Measurements from ENCODE around the gene CD52.

Gene CD52

DNA sequence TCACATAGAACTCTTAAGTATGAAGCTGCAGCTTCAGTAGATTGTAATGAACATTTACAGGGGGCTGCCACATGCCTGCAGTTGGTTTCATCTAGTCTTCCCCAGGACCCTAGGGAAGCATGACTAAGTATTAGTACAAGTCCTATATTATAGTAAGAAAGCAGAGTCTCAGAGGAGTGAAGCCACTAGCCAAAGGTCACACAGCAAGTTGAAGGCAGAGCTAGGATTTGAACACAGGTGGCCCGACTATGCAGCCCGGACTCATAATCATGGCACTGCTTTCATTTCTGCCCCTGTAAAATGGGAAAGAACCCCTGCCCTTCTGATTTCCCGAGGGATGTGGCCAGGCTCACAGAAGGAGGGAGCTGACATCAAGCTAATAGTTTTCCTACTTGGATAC is 44.6 kb downstream of the CD52 start:
- Histone ChIP-seq H3K4me3 (ENCODE audit: low read length in 2 of 2) (no peak overlapping the region), H3K9me3 (ENCODE audit: control insufficient read depth in 2 of 2, low read length in 2 of 2) (no peaks in the 10 kb centered on the region), H3K27ac (ENCODE audit: low read depth in 2 of 2, low read length in 2 of 2) (no peak overlapping the region), H3K9ac (ENCODE audit: low read depth in 1 of 2, low read length in 2 of 2) (no peak overlapping the region), H3K4me1 (ENCODE audit: control insufficient read depth in 2 of 2, insufficient read depth in 2 of 2, low read length in 2 of 2) (peaks cover 25 to 31% of the 10 kb centered on the region in 2 donors), H3K36me3 (ENCODE audit: control insufficient read depth in 2 of 2, insufficient read depth in 2 of 2, low read length in 2 of 2) (no peaks in the 10 kb centered on the region), H3K27me3 (ENCODE audit: control insufficient read depth in 2 of 2, insufficient read depth in 2 of 2, low read length in 2 of 2) (peaks cover 15 to 21% of the 10 kb centered on the region in 2 donors)

DNA sequence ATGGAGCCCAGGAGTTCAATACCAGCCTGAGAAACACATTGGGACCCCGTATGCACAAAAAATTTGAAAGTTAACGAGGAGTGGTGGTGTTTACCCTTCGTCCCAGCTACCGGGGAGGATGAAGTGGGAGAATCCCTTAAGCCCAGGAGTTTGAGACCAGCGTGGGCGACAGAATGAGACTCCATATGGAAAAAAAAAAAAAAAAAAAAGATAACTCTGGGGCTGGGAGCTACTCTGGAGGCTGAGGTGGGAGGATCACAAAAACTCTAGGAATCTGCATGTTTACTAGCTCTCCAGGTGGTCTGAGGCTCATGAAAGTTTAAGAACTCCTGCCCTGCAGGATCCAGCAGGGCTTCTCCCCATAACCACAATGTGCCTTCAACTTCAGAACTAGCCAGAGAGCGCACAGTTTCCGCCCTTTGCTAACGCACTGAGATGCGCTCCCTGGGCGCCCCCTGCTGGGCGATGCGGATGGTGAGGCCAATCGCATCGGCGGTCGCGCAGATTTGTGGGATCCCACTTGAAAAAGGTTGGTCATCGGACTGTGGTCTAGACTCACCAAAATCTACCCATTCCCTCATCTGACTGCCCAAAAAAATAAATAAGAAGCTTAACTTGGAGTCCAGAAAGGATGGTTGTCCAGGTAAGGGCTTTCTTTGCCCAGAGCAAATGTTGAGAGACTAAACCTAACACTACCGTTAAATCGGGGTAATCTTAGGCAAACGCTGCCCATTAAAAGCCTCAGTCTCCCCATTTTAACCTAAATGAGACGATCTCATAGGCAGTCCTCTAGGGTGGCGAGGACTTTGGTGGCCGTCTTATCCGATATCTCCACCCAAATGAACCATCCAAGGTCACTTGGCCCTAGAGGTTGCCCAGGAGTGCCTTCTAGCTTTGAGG is 46.0 kb downstream of the CD52 start:
- Histone ChIP-seq H3K4me3 (ENCODE audit: low read length in 2 of 2) (no peak overlapping the region), H3K27me3 (ENCODE audit: control insufficient read depth in 2 of 2, insufficient read depth in 2 of 2, low read length in 2 of 2) (peaks cover 15 to 21% of the 10 kb centered on the region in 2 donors), H3K36me3 (ENCODE audit: control insufficient read depth in 2 of 2, insufficient read depth in 2 of 2, low read length in 2 of 2) (no peaks in the 10 kb centered on the region), H3K9me3 (ENCODE audit: control insufficient read depth in 2 of 2, low read length in 2 of 2) (no peaks in the 10 kb centered on the region), H3K9ac (ENCODE audit: low read depth in 1 of 2, low read length in 2 of 2) (no peak overlapping the region), H3K27ac (ENCODE audit: low read depth in 2 of 2, low read length in 2 of 2) (no peak overlapping the region), H3K4me1 (ENCODE audit: control insufficient read depth in 2 of 2, insufficient read depth in 2 of 2, low read length in 2 of 2) (peaks cover 21% of the 10 kb centered on the region in 2 donors)

DNA sequence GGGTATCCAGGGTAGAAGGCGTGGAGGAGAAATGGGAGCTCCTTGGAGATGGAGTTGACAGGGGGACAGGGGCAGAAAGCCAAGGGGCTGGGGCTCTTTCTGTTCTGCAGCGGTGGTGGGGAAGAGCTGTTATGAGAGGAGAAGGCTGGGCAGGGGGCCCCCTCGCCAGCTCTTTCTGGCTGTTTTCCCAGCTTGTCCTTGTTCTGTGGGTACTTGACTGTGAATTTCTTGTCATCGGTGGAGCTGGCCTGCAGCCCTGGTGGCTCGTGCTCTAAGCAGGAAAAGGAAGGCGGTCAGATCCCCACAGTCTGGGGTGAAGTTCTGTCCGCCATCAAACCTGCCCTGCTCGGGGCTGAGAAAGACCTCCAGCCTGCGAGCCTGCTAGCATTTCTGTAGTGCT is 47.2 kb downstream of the CD52 start:
- no peak overlapping the region for H3K9ac ChIP-seq (ENCODE audit: low read depth in 1 of 2, low read length in 2 of 2)
- H3K27me3 ChIP-seq (ENCODE audit: control insufficient read depth in 2 of 2, insufficient read depth in 2 of 2, low read length in 2 of 2) = peaks cover 15 to 21% of the 10 kb centered on the region in 2 donors
- no peaks in the 10 kb centered on the region for H3K36me3 ChIP-seq (ENCODE audit: control insufficient read depth in 2 of 2, insufficient read depth in 2 of 2, low read length in 2 of 2)
- H3K27ac ChIP-seq (ENCODE audit: low read depth in 2 of 2, low read length in 2 of 2) = no peak overlapping the region
- no peak overlapping the region for H3K4me3 ChIP-seq (ENCODE audit: low read length in 2 of 2)
- H3K9me3 ChIP-seq (ENCODE audit: control insufficient read depth in 2 of 2, low read length in 2 of 2) = no peaks in the 10 kb centered on the region
- peaks cover 11 to 14% of the 10 kb centered on the region in 2 donors for H3K4me1 ChIP-seq (ENCODE audit: control insufficient read depth in 2 of 2, insufficient read depth in 2 of 2, low read length in 2 of 2)

DNA sequence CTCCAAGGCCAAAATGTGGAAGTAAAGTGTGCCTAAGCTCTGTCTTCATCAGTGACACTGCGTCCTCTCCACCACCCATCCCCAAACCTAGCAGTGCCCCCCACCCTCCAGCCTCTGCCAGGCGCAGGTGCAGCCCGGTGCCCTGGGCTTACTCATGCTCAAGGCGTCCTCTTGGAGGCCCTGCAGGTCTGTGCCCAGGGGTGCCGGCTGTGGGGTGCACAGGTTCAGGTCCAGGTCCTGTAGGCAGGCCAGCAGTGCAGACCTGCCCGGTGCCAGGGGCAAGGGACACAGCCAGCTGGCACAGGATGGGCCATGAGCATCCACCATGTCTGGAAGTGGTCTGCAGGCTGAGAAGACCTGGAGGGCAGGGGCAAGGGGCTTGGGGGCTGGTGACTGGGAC is 49.7 kb downstream of the CD52 start:
- Histone ChIP-seq H3K36me3 (ENCODE audit: control insufficient read depth in 2 of 2, insufficient read depth in 2 of 2, low read length in 2 of 2) (no peaks in the 10 kb centered on the region), H3K27ac (ENCODE audit: low read depth in 2 of 2, low read length in 2 of 2) (no peak overlapping the region), H3K9ac (ENCODE audit: low read depth in 1 of 2, low read length in 2 of 2) (no peak overlapping the region), H3K4me1 (ENCODE audit: control insufficient read depth in 2 of 2, insufficient read depth in 2 of 2, low read length in 2 of 2) (peaks cover 0 to 4% of the 10 kb centered on the region in 2 donors), H3K9me3 (ENCODE audit: control insufficient read depth in 2 of 2, low read length in 2 of 2) (no peaks in the 10 kb centered on the region), H3K4me3 (ENCODE audit: low read length in 2 of 2) (no peak overlapping the region), H3K27me3 (ENCODE audit: control insufficient read depth in 2 of 2, insufficient read depth in 2 of 2, low read length in 2 of 2) (peaks cover under 1 to 10% of the 10 kb centered on the region in 2 donors)

DNA sequence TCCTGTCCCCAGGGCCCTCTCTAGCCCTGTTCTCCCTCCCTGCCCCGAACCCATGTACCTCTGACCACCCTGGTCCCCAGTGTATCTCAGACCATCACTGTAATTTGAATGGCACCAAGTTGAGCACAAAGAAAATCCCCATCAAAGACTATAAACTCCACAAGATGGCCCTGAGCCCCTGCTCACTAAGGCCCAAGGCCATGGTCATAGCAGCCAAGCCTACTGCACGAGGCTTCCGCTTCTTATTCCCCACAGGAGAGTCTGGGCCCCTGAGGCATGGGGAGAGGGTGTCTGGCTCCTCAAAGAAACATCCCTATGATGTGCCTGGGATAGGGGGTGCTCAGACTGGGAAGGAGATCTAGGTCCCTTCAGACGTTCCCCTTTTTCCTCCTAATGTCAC is 50.2 kb downstream of the CD52 start:
- Histone ChIP-seq H3K9me3 (ENCODE audit: control insufficient read depth in 2 of 2, low read length in 2 of 2) (no peaks in the 10 kb centered on the region), H3K36me3 (ENCODE audit: control insufficient read depth in 2 of 2, insufficient read depth in 2 of 2, low read length in 2 of 2) (no peaks in the 10 kb centered on the region), H3K9ac (ENCODE audit: low read depth in 1 of 2, low read length in 2 of 2) (no peak overlapping the region), H3K4me1 (ENCODE audit: control insufficient read depth in 2 of 2, insufficient read depth in 2 of 2, low read length in 2 of 2) (peaks cover 0 to 4% of the 10 kb centered on the region in 2 donors), H3K27me3 (ENCODE audit: control insufficient read depth in 2 of 2, insufficient read depth in 2 of 2, low read length in 2 of 2) (peaks cover 0 to 6% of the 10 kb centered on the region in 2 donors), H3K4me3 (ENCODE audit: low read length in 2 of 2) (no peak overlapping the region), H3K27ac (ENCODE audit: low read depth in 2 of 2, low read length in 2 of 2) (no peak overlapping the region)

DNA sequence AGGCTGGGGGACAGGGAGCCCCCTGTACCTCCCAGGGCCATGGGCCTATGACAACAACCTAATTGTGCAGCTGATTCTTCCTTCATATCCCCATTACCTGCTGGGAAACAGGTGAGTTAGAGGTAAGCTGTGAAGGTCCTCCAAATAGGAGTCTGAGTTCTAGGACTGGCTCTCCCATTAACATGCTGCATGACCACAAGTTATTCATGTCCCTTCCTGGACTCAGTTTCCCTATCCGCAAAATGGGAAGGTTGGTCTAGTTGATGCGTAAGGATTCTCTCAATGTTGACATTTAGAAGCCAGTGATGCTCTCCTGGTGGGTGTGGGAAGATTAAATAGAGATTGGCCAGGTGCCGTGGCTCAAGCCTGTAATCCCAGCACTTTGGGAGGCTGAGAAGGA is 50.7 kb downstream of the CD52 start:
- Histone ChIP-seq H3K9ac (ENCODE audit: low read depth in 1 of 2, low read length in 2 of 2) (no peak overlapping the region), H3K4me1 (ENCODE audit: control insufficient read depth in 2 of 2, insufficient read depth in 2 of 2, low read length in 2 of 2) (peaks cover 0 to 2% of the 10 kb centered on the region in 2 donors), H3K4me3 (ENCODE audit: low read length in 2 of 2) (no peak overlapping the region), H3K27me3 (ENCODE audit: control insufficient read depth in 2 of 2, insufficient read depth in 2 of 2, low read length in 2 of 2) (peaks cover 0 to 6% of the 10 kb centered on the region in 2 donors), H3K9me3 (ENCODE audit: control insufficient read depth in 2 of 2, low read length in 2 of 2) (no peaks in the 10 kb centered on the region), H3K27ac (ENCODE audit: low read depth in 2 of 2, low read length in 2 of 2) (no peak overlapping the region), H3K36me3 (ENCODE audit: control insufficient read depth in 2 of 2, insufficient read depth in 2 of 2, low read length in 2 of 2) (no peaks in the 10 kb centered on the region)
